Small intestine (tissue), 7 donors: ENCODE measurements around the gene SLC25A11. TPM values are rescaled to one million over a fixed set of nuclear protein-coding genes. Genes with fewer than 3 reads are reported as not detected.

Experiments
- DNase-seq, 2 donors: peaks; one replicate each; pipeline versions ENCODE4 v3.0.0 to v3.0.0-alpha.2; 2013
- FAIRE-seq: peaks from 2 replicates; lab custom pipeline; 2012; peaks lifted over from hg19 to GRCh38; lab: Jason Lieb, UNC
- H3K27ac ChIP-seq, 3 donors: one replicate each; pipeline ENCODE4 v1.5.1; 2013; ENCODE audit warnings: low read length in 2 of 3, mild to moderate bottlenecking in 2 of 3, control low read depth in 1 of 3, inconsistent platforms in 1 of 3, low read depth in 1 of 3, moderate library complexity in 1 of 3
- H3K27me3 ChIP-seq, 3 donors: one replicate each; pipeline ENCODE4 v1.6.1; 2013; ENCODE audit warnings: low read length in 3 of 3, inconsistent platforms in 1 of 3; ENCODE audit not compliant: control insufficient read depth in 3 of 3, insufficient read depth in 3 of 3
- H3K36me3 ChIP-seq, 3 donors: one replicate each; pipeline ENCODE4 v1.6.1; 2013; ENCODE audit warnings: low read length in 3 of 3, inconsistent platforms in 1 of 3, low read depth in 1 of 3, mild to moderate bottlenecking in 1 of 3, moderate library complexity in 1 of 3; ENCODE audit not compliant: control insufficient read depth in 3 of 3, insufficient read depth in 2 of 3
- H3K4me1 ChIP-seq, 3 donors: one replicate each; pipeline ENCODE4 v1.6.1; 2013; ENCODE audit warnings: low read length in 2 of 3, inconsistent platforms in 1 of 3, low read depth in 1 of 3, mild to moderate bottlenecking in 1 of 3, moderate library complexity in 1 of 3; ENCODE audit not compliant: control insufficient read depth in 3 of 3, insufficient read depth in 2 of 3
- H3K4me3 ChIP-seq, 3 donors: one replicate each; pipeline ENCODE4 v1.5.1; 2013; ENCODE audit warnings: low read length in 3 of 3, control low read depth in 1 of 3, inconsistent platforms in 1 of 3, low read depth in 1 of 3, mild to moderate bottlenecking in 1 of 3, moderate library complexity in 1 of 3
- H3K9me3 ChIP-seq, 2 donors: one replicate each; pipeline ENCODE4 v1.6.1; 2013; ENCODE audit warnings: low read depth in 1 of 2, low read length in 1 of 2; ENCODE audit not compliant: control insufficient read depth in 2 of 2, insufficient read depth in 1 of 2
- WGBS, 3 donors: extraction: QIAGEN DNeasy Blood & Tissue Kit; methylation state at CpG; one replicate each; pipeline ENCODE4 v1.1.7; 2013; 5-methylcytosine and 5-hydroxymethylcytosine counted together
- polyA plus RNA-seq, 4 donors: library from polyadenylated mRNA; stranded (reverse) in 3 of 4; unstranded in 1 of 4; fragments of 200-250 nt in 3 of 4; fragments of 120-200 nt in 1 of 4; gene quantifications; one replicate each; pipeline versions ENCODE4 v1.2.1 to v1.2.3, GENCODE V29; 2013
- donor health status: healthy with polysubstance abuse.
- donor health status: control.
- donor health status: control.
- donor health status: Bipolar disorder and iron deficiency.
- donor health status: healthy.

SLC25A11 gene
- polyA plus RNA-seq, 4 donors: 46.1 to 79.2 (median 60.8) TPM

DNA sequence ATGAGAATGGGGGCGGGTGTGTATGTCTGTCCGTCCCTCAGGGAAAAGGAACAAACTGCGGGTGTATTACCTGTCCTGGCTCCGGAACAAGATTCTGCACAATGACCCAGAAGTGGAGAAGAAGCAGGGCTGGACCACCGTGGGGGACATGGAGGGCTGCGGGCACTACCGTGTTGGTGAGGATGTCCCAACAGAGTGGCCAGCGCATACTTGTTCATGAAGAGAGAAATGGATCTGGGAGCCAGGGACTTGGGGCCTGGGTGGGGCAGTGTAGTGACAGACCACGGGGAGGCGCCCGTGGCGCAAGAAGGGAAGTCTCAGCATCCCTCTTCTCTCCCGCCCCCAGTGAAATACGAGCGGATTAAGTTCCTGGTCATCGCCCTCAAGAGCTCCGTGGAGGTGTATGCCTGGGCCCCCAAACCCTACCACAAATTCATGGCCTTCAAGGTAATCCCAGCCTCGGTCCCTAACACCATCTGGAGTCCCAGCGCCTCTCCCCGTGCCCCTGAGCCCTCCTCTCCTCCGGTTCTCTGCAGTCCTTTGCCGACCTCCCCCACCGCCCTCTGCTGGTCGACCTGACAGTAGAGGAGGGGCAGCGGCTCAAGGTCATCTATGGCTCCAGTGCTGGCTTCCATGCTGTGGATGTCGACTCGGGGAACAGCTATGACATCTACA is 44.1 kb downstream of the SLC25A11 start:
- DNase-seq (no peak), FAIRE-seq (no peak)
- Histone ChIP-seq H3K4me1 (peaks cover 0 to 24% (median 0%) of the 10 kb centered on the region in 3 donors), H3K27me3 (peaks cover 0 to 21% (median 0%) of the 10 kb centered on the region in 3 donors), H3K9me3 (no peaks in the 10 kb centered on the region), H3K36me3 (peaks cover 22 to 79% (median 26%) of the 10 kb centered on the region in 3 donors), H3K27ac (no peak overlapping the region), H3K4me3 (no peak overlapping the region)
- WGBS, 3 donors: 77 to 82% (median 78%) methylated on average over 26 to 27 of the region's 27 CpGs

DNA sequence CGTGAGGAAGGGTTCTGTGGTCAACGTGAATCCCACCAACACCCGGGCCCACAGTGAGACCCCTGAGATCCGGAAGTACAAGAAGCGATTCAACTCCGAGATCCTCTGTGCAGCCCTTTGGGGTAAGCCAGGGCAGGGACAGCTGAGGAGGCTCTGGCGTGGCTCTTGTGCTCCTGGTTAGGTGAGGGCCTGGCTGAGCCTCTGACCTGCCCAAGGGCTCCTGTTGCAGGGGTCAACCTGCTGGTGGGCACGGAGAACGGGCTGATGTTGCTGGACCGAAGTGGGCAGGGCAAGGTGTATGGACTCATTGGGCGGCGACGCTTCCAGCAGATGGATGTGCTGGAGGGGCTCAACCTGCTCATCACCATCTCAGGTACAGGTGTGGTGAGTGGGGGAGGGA is 44.7 kb downstream of the SLC25A11 start:
- FAIRE-seq (no peak), DNase-seq (no peak)
- Histone ChIP-seq H3K4me1 (peaks cover 0 to 17% (median 0%) of the 10 kb centered on the region in 3 donors), H3K9me3 (no peaks in the 10 kb centered on the region), H3K27ac (no peak overlapping the region), H3K4me3 (no peak overlapping the region), H3K27me3 (peaks cover 0 to 15% (median 0%) of the 10 kb centered on the region in 3 donors), H3K36me3 (peaks cover 25 to 86% (median 31%) of the 10 kb centered on the region in 3 donors)
- 92 to 98% (median 94%) methylated on average over 11 to 13 of the region's 13 CpGs for WGBS, 3 donors

DNA sequence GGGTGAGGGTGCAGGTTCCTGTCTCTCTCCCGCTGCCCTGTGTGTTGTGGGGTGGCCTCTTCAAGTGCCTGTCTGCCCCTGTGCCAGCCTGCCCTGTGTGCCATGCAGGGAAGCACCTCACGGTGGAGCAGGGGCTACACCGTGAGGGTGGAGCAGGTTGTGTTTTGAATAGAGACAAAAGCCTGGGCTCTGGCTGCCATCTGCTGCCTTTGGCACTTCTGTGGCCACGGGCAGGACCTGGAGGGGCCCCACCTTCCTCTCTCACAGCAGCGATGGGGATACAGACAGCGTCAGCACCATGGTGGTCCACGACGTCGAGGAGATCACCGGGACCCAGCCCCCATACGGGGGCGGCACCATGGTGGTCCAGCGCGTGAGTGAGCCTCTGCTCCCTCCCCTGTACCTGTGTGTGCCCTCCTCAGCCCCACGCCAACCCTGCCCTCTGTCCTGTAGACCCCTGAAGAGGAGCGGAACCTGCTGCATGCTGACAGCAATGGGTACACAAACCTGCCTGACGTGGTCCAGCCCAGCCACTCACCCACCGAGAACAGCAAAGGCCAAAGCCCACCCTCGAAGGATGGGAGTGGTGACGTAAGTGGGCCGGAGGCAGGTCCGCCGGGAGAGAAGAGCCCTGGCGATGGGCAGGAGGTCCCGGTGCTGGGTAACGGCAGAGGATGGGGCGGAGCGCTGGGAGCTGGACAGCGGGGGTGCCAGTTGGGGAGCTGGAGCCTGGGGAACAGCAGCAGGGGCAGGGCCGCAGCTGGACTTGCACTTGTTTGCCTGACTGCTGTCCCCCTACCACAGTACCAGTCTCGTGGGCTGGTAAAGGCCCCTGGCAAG is 45.9 kb downstream of the SLC25A11 start:
- no peak for FAIRE-seq
- Histone ChIP-seq H3K27ac (peak overlapping the region in 1 of 3 donors; percentile 46), H3K36me3 (peaks cover 25 to 97% (median 38%) of the 10 kb centered on the region in 3 donors), H3K4me3 (peak overlapping the region in 1 of 3 donors; percentile 7), H3K27me3 (peaks cover 0 to 4% (median 0%) of the 10 kb centered on the region in 3 donors), H3K9me3 (no peaks in the 10 kb centered on the region), H3K4me1 (peaks cover 0 to 10% (median 0%) of the 10 kb centered on the region in 3 donors)
- WGBS, 3 donors: 89 to 91% (median 90%) methylated on average over 29 to 31 of the region's 31 CpGs
- DNase-seq: no peak

DNA sequence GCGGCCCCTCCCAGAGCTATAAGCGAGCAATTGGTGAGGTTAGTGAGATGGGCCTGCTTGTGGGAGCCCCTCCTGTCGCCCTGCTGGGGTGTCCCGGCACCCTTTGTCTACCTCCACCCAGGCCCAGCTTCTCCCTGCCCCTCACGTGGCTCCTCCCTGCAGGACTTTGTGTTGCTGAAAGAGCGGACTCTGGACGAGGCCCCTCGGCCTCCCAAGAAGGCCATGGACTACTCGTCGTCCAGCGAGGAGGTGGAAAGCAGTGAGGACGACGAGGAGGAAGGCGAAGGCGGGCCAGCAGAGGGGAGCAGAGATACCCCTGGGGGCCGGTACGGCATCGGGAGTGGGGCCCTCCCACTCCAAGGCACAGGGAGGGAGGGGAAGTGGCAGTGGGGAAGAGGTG is 46.6 kb downstream of the SLC25A11 start:
- Histone ChIP-seq H3K27me3 (no peaks in the 10 kb centered on the region), H3K36me3 (peaks cover 25 to 98% (median 38%) of the 10 kb centered on the region in 3 donors), H3K27ac (peak overlapping the region in 1 of 3 donors; percentile 46), H3K4me3 (peak overlapping the region in 1 of 3 donors; percentile 7), H3K9me3 (no peaks in the 10 kb centered on the region), H3K4me1 (peaks cover 0 to 6% (median 0%) of the 10 kb centered on the region in 3 donors)
- DNase-seq (peak in 1 of 2 donors; percentile 61), FAIRE-seq (no peak)
- 87 to 91% (median 89%) methylated on average over 16 to 18 of the region's 18 CpGs for WGBS, 3 donors

DNA sequence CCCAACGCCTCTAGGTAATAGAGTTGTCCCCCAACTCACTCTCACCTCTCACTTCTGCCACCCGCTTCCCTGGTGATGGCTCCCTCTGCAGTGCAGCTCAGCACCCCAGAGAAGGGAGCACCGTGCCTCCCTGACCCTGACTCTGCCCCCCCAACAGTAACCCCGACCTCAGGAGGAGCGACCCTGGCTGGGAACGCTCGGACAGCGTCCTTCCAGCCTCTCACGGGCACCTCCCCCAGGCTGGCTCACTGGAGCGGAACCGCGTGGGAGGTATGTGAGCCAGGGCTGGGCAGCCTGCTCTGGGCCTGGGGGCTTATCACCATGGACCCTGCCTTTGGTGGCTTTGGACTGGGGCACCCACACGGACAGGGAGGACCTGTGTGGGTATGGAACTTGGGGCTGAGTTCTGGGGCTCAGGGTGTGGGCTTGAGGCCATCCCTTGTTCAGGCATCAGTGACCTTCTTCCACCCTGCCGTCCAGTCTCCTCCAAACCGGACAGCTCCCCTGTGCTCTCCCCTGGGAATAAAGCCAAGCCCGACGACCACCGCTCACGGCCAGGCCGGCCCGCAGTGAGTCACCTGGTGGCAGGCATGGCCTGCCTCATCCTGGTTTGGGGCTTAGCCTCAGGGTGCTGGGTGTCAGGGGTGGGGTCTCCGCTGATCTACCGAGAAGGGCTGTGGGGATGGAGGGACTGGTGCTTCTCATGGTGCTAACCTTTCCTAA is 47.2 kb downstream of the SLC25A11 start:
- DNase-seq (no peak), FAIRE-seq (no peak)
- H3K27ac ChIP-seq: peak overlapping the region in 1 of 3 donors; percentile 46
- peaks cover 0 to 6% (median 0%) of the 10 kb centered on the region in 3 donors for H3K4me1 ChIP-seq
- WGBS, 3 donors: 88 to 93% (median 90%) methylated on average over 23 of the region's 23 CpGs
- H3K9me3 ChIP-seq: no peaks in the 10 kb centered on the region
- no peaks in the 10 kb centered on the region for H3K27me3 ChIP-seq
- no peak overlapping the region for H3K4me3 ChIP-seq
- H3K36me3 ChIP-seq: peaks cover 25 to 99% (median 39%) of the 10 kb centered on the region in 3 donors

DNA sequence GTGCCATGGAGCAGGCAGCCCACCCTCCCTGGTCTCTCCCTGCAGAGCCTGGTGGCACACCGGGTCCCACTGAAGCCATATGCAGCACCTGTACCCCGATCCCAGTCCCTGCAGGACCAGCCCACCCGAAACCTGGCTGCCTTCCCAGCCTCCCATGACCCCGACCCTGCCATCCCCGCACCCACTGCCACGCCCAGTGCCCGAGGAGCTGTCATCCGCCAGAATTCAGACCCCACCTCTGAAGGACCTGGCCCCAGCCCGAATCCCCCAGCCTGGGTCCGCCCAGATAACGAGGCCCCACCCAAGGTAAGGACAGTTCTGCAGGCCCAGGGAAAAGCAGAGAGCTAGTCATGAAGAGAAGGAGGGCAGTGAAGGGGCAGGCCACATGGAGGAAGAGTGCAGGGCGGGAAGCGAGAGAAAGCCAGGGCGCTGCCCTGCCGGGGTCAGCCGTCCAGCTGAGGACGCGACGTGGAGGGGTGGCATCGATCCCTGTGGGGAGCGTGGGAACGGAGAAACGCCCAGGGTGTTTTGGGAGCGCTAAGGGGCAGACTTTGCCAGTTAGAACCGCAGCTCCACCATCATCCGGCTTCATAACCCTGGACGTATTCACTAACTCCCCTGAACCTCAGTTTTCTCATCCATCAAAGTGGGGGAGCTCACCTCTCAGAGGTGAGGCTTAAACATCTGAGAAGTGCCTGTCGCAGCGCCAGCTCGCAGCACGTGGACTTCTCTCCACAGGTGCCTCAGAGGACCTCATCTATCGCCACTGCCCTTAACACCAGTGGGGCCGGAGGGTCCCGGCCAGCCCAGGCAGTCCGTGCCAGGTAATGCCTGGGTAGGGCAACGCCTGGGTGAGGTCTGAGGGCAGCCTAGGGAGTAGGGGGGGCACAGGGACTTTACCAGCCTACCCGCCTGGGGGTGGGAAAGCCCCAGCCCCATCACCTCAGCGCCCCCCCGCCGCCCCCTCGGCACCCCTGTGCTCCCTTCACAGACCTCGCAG is 48.1 kb downstream of the SLC25A11 start:
- Histone ChIP-seq H3K4me3 (no peak overlapping the region), H3K4me1 (peaks cover 0 to 6% (median 0%) of the 10 kb centered on the region in 3 donors), H3K27ac (no peak overlapping the region), H3K27me3 (no peaks in the 10 kb centered on the region), H3K9me3 (no peaks in the 10 kb centered on the region), H3K36me3 (peaks cover 25 to 99% (median 43%) of the 10 kb centered on the region in 3 donors)
- no peak for DNase-seq
- 89 to 92% (median 90%) methylated on average over 40 to 42 of the region's 42 CpGs for WGBS, 3 donors
- FAIRE-seq: no peak

DNA sequence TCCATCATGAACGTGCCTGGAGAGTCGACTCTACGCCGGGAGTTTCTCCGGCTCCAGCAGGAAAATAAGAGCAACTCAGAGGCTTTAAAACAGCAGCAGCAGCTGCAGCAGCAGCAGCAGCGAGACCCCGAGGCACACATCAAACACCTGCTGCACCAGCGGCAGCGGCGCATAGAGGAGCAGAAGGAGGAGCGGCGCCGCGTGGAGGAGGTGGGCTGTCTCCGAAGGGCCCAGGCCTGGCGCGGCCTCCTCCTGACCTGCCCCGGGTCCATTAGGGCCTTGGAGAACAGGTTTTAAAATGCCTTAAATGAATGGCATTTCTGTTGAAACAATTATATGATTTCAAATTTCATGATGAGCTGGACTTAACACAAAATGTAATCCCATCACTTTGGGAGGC is 52.3 kb downstream of the SLC25A11 start:
- FAIRE-seq (no peak), DNase-seq (no peak)
- no peaks in the 10 kb centered on the region for H3K9me3 ChIP-seq
- no peak overlapping the region for H3K27ac ChIP-seq
- no peaks in the 10 kb centered on the region for H3K27me3 ChIP-seq
- H3K36me3 ChIP-seq: peaks cover 8 to 95% (median 51%) of the 10 kb centered on the region in 3 donors
- H3K4me3 ChIP-seq: no peak overlapping the region
- 91 to 94% (median 93%) methylated on average over 18 of the region's 18 CpGs for WGBS, 3 donors
- peaks cover 0 to 1% (median 0%) of the 10 kb centered on the region in 3 donors for H3K4me1 ChIP-seq
